Activated naive CD4-positive, alpha-beta T cell treated with anti-CD3 and anti-CD28 coated beads, Interleukin-2, amount 50 U/mL, for 16 hours (primary cell): ENCODE data around the gene ARRDC4.

Experiments used
- DNase-seq: peaks from one replicate; pipeline ENCODE4 v3.0.0-alpha.2; 2020

ARRDC4 gene

GRCh38 chr15:98000249-98001203 lies 40.0 kb downstream of the ARRDC4 start:
- DNase-seq = no peak

GRCh38 chr15:98001663-98002194 lies 41.2 kb downstream of the ARRDC4 start:
- DNase-seq = no peak

- no peak for DNase-seq
Measured at GRCh38 chr15:98002419-98002818, 41.9 kb downstream of the ARRDC4 start.

- DNase-seq = no peak
Measured at GRCh38 chr15:98002866-98003265, 42.4 kb downstream of the ARRDC4 start.

- DNase-seq = no peak
Measured at GRCh38 chr15:98003518-98003917, 43.0 kb downstream of the ARRDC4 start.

GRCh38 chr15:98003996-98004395 lies 43.5 kb downstream of the ARRDC4 start:
- no peak for DNase-seq

- DNase-seq = no peak
Measured at GRCh38 chr15:98005659-98006058, 45.2 kb downstream of the ARRDC4 start.

GRCh38 chr15:98009169-98009568 lies 48.7 kb downstream of the ARRDC4 start:
- DNase-seq = no peak

- no peak for DNase-seq
Measured at GRCh38 chr15:98009971-98010370, 49.5 kb downstream of the ARRDC4 start.

GRCh38 chr15:98012354-98012753 lies 51.9 kb downstream of the ARRDC4 start:
- DNase-seq = no peak

GRCh38 chr15:98013631-98014030 lies 53.1 kb downstream of the ARRDC4 start:
- DNase-seq = no peak

GRCh38 chr15:98017150-98017964 lies 56.9 kb downstream of the ARRDC4 start:
- DNase-seq = no peak

- DNase-seq = no peak
Measured at GRCh38 chr15:98018761-98019351, 58.4 kb downstream of the ARRDC4 start.
